ENCODE results near the gene PPCS. TPM values are rescaled to one million over a fixed set of nuclear protein-coding genes. Genes with fewer than 3 reads are reported as not detected.
"Not testable (repeated sequence)": the region's sequence is repeated elsewhere in the genome, so short reads cannot be mapped to it uniquely, and the experiment has no call there.

PPCS gene
- total RNA-seq, 1 donor from 2014 or later, result 63.3 TPM

DNA sequence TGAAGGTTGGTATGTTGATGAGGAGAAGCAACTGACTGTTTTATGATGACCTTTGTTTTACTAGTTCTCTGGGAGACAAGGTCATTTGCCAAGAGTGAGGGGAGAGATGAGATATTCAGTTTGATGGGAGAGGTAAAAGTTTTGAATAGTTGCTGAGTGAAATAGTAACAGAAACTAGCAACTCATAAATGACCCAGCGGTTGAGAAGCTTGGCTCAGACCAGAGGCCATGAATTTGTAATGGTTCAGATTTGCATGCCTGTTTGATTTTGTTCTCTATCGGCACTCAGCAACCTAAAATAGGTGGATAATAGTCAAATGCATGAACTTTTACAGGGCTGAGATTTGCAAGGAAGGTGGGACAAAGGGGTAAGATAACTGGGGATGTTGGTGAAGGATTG lies 13.4 kb downstream of the PPCS start:
- no peaks in the 10 kb centered on the region for H3K79me2 ChIP-seq (ENCODE audit: low read depth)
- Mint-ChIP-seq H3K27ac (no peak overlapping the region), H3K9me3 (no peaks in the 10 kb centered on the region), H3K27me3 (ENCODE audit: insufficient read depth, low read depth) (no peaks in the 10 kb centered on the region), H3K36me3 (no peaks in the 10 kb centered on the region), H3K4me3 (no peak overlapping the region), H3K4me1 (peaks cover 2% of the 10 kb centered on the region)
- no peaks in the 10 kb centered on the region for H4K20me1 ChIP-seq (ENCODE audit: low read depth)
- no peaks in the 10 kb centered on the region for H3K4me1 ChIP-seq
- no peak overlapping the region for H3K4me2 ChIP-seq
- H3K4me3 ChIP-seq, result no peak overlapping the region
- H3K9ac ChIP-seq, result no peak overlapping the region
- no peaks in the 10 kb centered on the region for H3F3A ChIP-seq (ENCODE audit: low read depth)
- H2AFZ ChIP-seq (replicated peaks), result no peak overlapping the region
- no peak for TF ChIP-seq EZH2phosphoT487 (IDR thresholded peaks at IDR 0.05)
- TF ChIP-seq CTCF (IDR thresholded peaks at IDR 0.05), result no peak
- TF ChIP-seq EZH2 (IDR thresholded peaks at IDR 0.05), result no peak
- H3K9me3 ChIP-seq (ENCODE audit: low read depth), result no peaks in the 10 kb centered on the region
- no peak for DNase-seq (ENCODE audit: low spot score)
- H3K27ac ChIP-seq, result no peak overlapping the region
- H3K27me3 ChIP-seq, result no peaks in the 10 kb centered on the region
- H3K36me3 ChIP-seq, result no peaks in the 10 kb centered on the region

GRCh38 chr1:42476605-42477004 lies 20.3 kb downstream of the PPCS start:
- Histone ChIP-seq H3K4me3 (no peak overlapping the region), H4K20me1 (ENCODE audit: low read depth) (no peaks in the 10 kb centered on the region), H3K4me1 (no peaks in the 10 kb centered on the region), H3K9me3 (ENCODE audit: low read depth) (no peaks in the 10 kb centered on the region), H3K36me3 (no peaks in the 10 kb centered on the region), H3K27ac (no peak overlapping the region), H2AFZ (replicated peaks) (no peak overlapping the region), H3K9ac (no peak overlapping the region), H3K4me2 (no peak overlapping the region), H3F3A (ENCODE audit: low read depth) (no peaks in the 10 kb centered on the region), H3K79me2 (ENCODE audit: low read depth) (no peaks in the 10 kb centered on the region), H3K27me3 (no peaks in the 10 kb centered on the region)
- no peak overlapping the region for H3K27ac Mint-ChIP-seq
- no peaks in the 10 kb centered on the region for H3K27me3 Mint-ChIP-seq (ENCODE audit: insufficient read depth, low read depth)
- no peak for DNase-seq (ENCODE audit: low spot score)
- no peaks in the 10 kb centered on the region for H3K36me3 Mint-ChIP-seq
- no peaks in the 10 kb centered on the region for H3K9me3 Mint-ChIP-seq
- no peak overlapping the region for H3K4me3 Mint-ChIP-seq
- no peak for TF ChIP-seq CTCF (IDR thresholded peaks at IDR 0.05)
- no peak for TF ChIP-seq EZH2 (IDR thresholded peaks at IDR 0.05)
- TF ChIP-seq EZH2phosphoT487 (IDR thresholded peaks at IDR 0.05), result no peak
- peaks cover 3% of the 10 kb centered on the region for H3K4me1 Mint-ChIP-seq

GRCh38 chr1:42477354-42477753 lies 21.0 kb downstream of the PPCS start:
- not testable (repeated sequence) for H3F3A ChIP-seq (ENCODE audit: low read depth); H3K27ac Mint-ChIP-seq; H3K36me3 Mint-ChIP-seq; H3K9me3 Mint-ChIP-seq; H3K79me2 ChIP-seq (ENCODE audit: low read depth); H3K27me3 Mint-ChIP-seq (ENCODE audit: insufficient read depth, low read depth); H3K4me1 ChIP-seq; H3K4me1 Mint-ChIP-seq; H3K4me3 ChIP-seq; H3K27ac ChIP-seq; DNase-seq (ENCODE audit: low spot score); H3K27me3 ChIP-seq; H3K4me2 ChIP-seq; H3K9ac ChIP-seq; H4K20me1 ChIP-seq (ENCODE audit: low read depth); H3K9me3 ChIP-seq (ENCODE audit: low read depth); H3K4me3 Mint-ChIP-seq; H3K36me3 ChIP-seq; H2AFZ ChIP-seq (replicated peaks)

DNA sequence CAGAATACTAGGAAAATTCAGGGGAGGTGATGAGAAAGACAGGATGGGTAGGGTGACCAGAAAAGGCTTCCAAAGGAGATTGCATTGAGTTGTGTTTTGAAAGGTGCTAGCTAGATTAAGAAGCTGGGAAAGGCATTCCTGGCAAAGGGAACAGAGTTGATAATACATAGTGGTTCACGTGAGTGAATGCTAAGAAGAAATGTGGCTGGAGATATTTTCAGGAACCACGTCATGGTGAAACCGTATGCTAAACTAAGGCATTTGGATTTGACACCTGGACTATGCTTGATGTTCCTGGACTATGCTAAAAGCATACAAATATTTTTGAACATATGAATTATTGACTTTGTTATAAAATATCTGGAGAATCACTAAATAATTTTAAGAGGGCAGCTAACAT lies 21.4 kb downstream of the PPCS start:
- no peaks in the 10 kb centered on the region for H3K9me3 ChIP-seq (ENCODE audit: low read depth)
- H3K36me3 ChIP-seq, result no peaks in the 10 kb centered on the region
- H3K4me1 Mint-ChIP-seq, result peaks cover 3% of the 10 kb centered on the region
- no peaks in the 10 kb centered on the region for H3F3A ChIP-seq (ENCODE audit: low read depth)
- H3K9me3 Mint-ChIP-seq, result no peaks in the 10 kb centered on the region
- no peaks in the 10 kb centered on the region for H3K27me3 Mint-ChIP-seq (ENCODE audit: insufficient read depth, low read depth)
- H3K27me3 ChIP-seq, result no peaks in the 10 kb centered on the region
- H3K27ac ChIP-seq, result no peak overlapping the region
- H3K9ac ChIP-seq, result no peak overlapping the region
- no peaks in the 10 kb centered on the region for H3K4me1 ChIP-seq
- no peak overlapping the region for H3K4me3 ChIP-seq
- DNase-seq (ENCODE audit: low spot score), result no peak
- TF ChIP-seq EZH2 (IDR thresholded peaks at IDR 0.05), result no peak
- TF ChIP-seq EZH2phosphoT487 (IDR thresholded peaks at IDR 0.05), result no peak
- no peak for TF ChIP-seq CTCF (IDR thresholded peaks at IDR 0.05)
- H3K4me3 Mint-ChIP-seq, result no peak overlapping the region
- H2AFZ ChIP-seq (replicated peaks), result no peak overlapping the region
- H3K4me2 ChIP-seq, result no peak overlapping the region
- H4K20me1 ChIP-seq (ENCODE audit: low read depth), result no peaks in the 10 kb centered on the region
- no peak overlapping the region for H3K27ac Mint-ChIP-seq
- H3K79me2 ChIP-seq (ENCODE audit: low read depth), result no peaks in the 10 kb centered on the region
- H3K36me3 Mint-ChIP-seq, result peaks cover 3% of the 10 kb centered on the region
